ENCODE measurements around the gene CEACAM4. TPM values are rescaled to one million over a fixed set of nuclear protein-coding genes. Genes with fewer than 3 reads are reported as not detected.

Gene CEACAM4
- total and polyA plus RNA-seq, 2 donors (not counting 1 experiment from before 2014, with no cell fraction given), result 0.34 TPM; not detected in 1

- intact Hi-C loops (cut with micrococcal nuclease), result loop anchor here (1.0 to 5.0 kb wide), 7 partner anchors 19 to 1069 kb away; partner anchors contain the start of gene CEACAM21
- CTCF ChIA-PET, result interaction anchor here (0.6 to 6.5 kb wide), 18 partner anchors 8 to 392 kb away, joined by 3 to 71 read pairs (median 6); partner anchors contain the start of genes CCDC97, CEACAM21 and DMAC2
- H3K27me3 Mint-ChIP-seq, result peaks cover 8% of the 10 kb centered on the region
These were observed 31.0 kb downstream of the CEACAM4 start for GRCh38 chr19:41595890-41596280.

More at GRCh38 chr19:41595890-41596280, 31.0 kb downstream of the CEACAM4 start:
- Histone ChIP-seq H3K36me3 (replicated peaks in 1 of 2; ENCODE audit: control extremely low read depth in 1 of 2, control insufficient read depth in 1 of 2, extremely low read depth in 1 of 2, insufficient read depth in 2 of 2, low read length in 1 of 2) (no peaks in the 10 kb centered on the region), H3K27ac (ENCODE audit: low read length in 2 of 2) (no peak overlapping the region), H3K79me2 (ENCODE audit: control insufficient read depth, insufficient read depth, low read length) (no peaks in the 10 kb centered on the region), H3K27me3 (replicated peaks in 1 of 4; ENCODE audit: control extremely low read depth in 1 of 4, control insufficient read depth in 3 of 4, insufficient read depth in 4 of 4, low read length in 3 of 4) (peaks cover 0 to 10% (median 3%) of the 10 kb centered on the region in 4 experiments), H2AFZ (ENCODE audit: insufficient read depth, low read depth, low read length, poor library complexity, severe bottlenecking) (no peak overlapping the region), H3K9ac (ENCODE audit: low read length) (no peak overlapping the region), H3K4me3 (ENCODE audit: control extremely low read depth in 1 of 5, extremely low read depth in 1 of 5, insufficient read depth in 1 of 5, low read depth in 2 of 5, low read length in 4 of 5) (no peak overlapping the region), H3K4me2 (replicated peaks; ENCODE audit: low read depth, low read length, poor library complexity, severe bottlenecking) (no peak overlapping the region), H3K9me3 (ENCODE audit: control extremely low read depth in 1 of 3, control insufficient read depth in 2 of 3, insufficient read depth in 1 of 3, low read length in 2 of 3) (no peaks in the 10 kb centered on the region), H3K4me1 (ENCODE audit: control insufficient read depth in 2 of 2, insufficient read depth in 2 of 2, low read length in 2 of 2) (peaks cover 0 to 19% of the 10 kb centered on the region in 2 donors), H4K20me1 (ENCODE audit: control insufficient read depth, insufficient read depth, low read length, poor library complexity, severe bottlenecking) (no peaks in the 10 kb centered on the region)
- H3K4me1 Mint-ChIP-seq, result peaks cover 14% of the 10 kb centered on the region
- no peak overlapping the region for H3K4me3 Mint-ChIP-seq
- DNase-seq (no peak), ATAC-seq (ENCODE audit: low read depth) (no peak)
- TF ChIP-seq CTCF (IDR thresholded peaks at IDR 0.05) (no peak), EZH2 (IDR thresholded peaks at IDR 0.05; ENCODE audit: borderline replicate concordance, insufficient read depth, low read depth, low read length, poor library complexity, severe bottlenecking) (no peak)
- WGBS (ENCODE audit: insufficient coverage), result 65% methylated on average over 2 of the region's 3 CpGs
- H3K9me3 Mint-ChIP-seq (ENCODE audit: insufficient read depth), result no peaks in the 10 kb centered on the region
- no peak overlapping the region for H3K27ac Mint-ChIP-seq
- POLR2A ChIA-PET, result no interaction called here

All from B cell (primary cell).